HEK293T (cell line): Measurements from ENCODE around the gene PET117.

Experiments
- CTCF ChIA-PET: fragments of 350-600 bp; formaldehyde crosslinking; extraction: SDS; loops from one replicate; lab custom pipeline; 2021; ENCODE audit warnings: antibody characterized with exemption, inconsistent platforms; lab: Yijun Ruan, JAX
- POLR2A ChIA-PET: fragments of 350-600 bp; formaldehyde crosslinking; extraction: SDS; loops from one replicate; lab custom pipeline; 2020; ENCODE audit warnings: antibody characterized with exemption, inconsistent platforms; lab: Yijun Ruan, JAX
- DNase-seq: peaks from one replicate; pipeline ENCODE4 v3.0.0; 2012; ENCODE audit warnings: mixed read lengths; ENCODE audit errors: extremely low spot score
- ARNT ChIP-seq: fragments of 450-650 bp; IDR thresholded peaks from 2 replicates; pipeline ENCODE4 v1.6.1; 2017; ENCODE audit warnings: mild to moderate bottlenecking
- BHLHE40 ChIP-seq: fragments of 450-650 bp; IDR thresholded peaks from 2 replicates; pipeline ENCODE4 v1.6.1; 2016; ENCODE audit warnings: mild to moderate bottlenecking, moderate library complexity, borderline replicate concordance
- CTBP1 ChIP-seq: fragments of 450-650 bp; IDR thresholded peaks from 2 replicates; pipeline ENCODE4 v1.6.1; 2016; ENCODE audit warnings: borderline replicate concordance
- ELF4 ChIP-seq: fragments of 450-650 bp; IDR thresholded peaks from 2 replicates; pipeline ENCODE4 v1.6.1; 2017; ENCODE audit warnings: antibody characterized with exemption
- FOXA1 ChIP-seq: fragments of 450-650 bp; IDR thresholded peaks from 2 replicates; pipeline ENCODE4 v1.6.1; 2016; ENCODE audit warnings: mild to moderate bottlenecking
- FOXK2 ChIP-seq: fragments of 450-650 bp; IDR thresholded peaks from 2 replicates; pipeline ENCODE4 v1.6.1; 2016; ENCODE audit warnings: mild to moderate bottlenecking
- FOXM1 ChIP-seq: fragments of 450-650 bp; IDR thresholded peaks from 2 replicates; pipeline ENCODE4 v1.6.1; 2017; ENCODE audit warnings: mild to moderate bottlenecking, borderline replicate concordance
- HDGF ChIP-seq: fragments of 450-650 bp; IDR thresholded peaks from 2 replicates; pipeline ENCODE4 v1.6.1; 2017; ENCODE audit warnings: antibody characterized with exemption, borderline replicate concordance
- L3MBTL2 ChIP-seq: fragments of 450-650 bp; conservative IDR thresholded peaks from 2 replicates; pipeline ENCODE4 v1.6.1; 2016; ENCODE audit warnings: mild to moderate bottlenecking
- LEF1 ChIP-seq: fragments of 450-650 bp; IDR thresholded peaks from 2 replicates; pipeline ENCODE4 v1.6.1; 2017; ENCODE audit warnings: mild to moderate bottlenecking, borderline replicate concordance
- NFRKB ChIP-seq: fragments of 450-650 bp; IDR thresholded peaks from 2 replicates; pipeline ENCODE4 v1.6.1; 2016; ENCODE audit warnings: mild to moderate bottlenecking, moderate library complexity
- SP1 ChIP-seq: fragments of 450-650 bp; IDR thresholded peaks from 2 replicates; pipeline ENCODE4 v1.6.1; 2017
- SUZ12 ChIP-seq: fragments of 450-650 bp; IDR thresholded peaks from 2 replicates; pipeline ENCODE4 v1.6.1; 2016; ENCODE audit warnings: mild to moderate bottlenecking
- TARDBP ChIP-seq: fragments of 450-650 bp; IDR thresholded peaks from 2 replicates; pipeline ENCODE4 v1.6.1; 2016
- ZNF384 ChIP-seq: fragments of 450-650 bp; IDR thresholded peaks from 2 replicates; pipeline ENCODE4 v1.6.1; 2016
- TF ChIP-seq, protein P1 (sequence below): fragments of 450-650 bp; IDR thresholded peaks from 2 replicates; pipeline ENCODE4 v1.6.1; 2016

Gene PET117

DNA sequence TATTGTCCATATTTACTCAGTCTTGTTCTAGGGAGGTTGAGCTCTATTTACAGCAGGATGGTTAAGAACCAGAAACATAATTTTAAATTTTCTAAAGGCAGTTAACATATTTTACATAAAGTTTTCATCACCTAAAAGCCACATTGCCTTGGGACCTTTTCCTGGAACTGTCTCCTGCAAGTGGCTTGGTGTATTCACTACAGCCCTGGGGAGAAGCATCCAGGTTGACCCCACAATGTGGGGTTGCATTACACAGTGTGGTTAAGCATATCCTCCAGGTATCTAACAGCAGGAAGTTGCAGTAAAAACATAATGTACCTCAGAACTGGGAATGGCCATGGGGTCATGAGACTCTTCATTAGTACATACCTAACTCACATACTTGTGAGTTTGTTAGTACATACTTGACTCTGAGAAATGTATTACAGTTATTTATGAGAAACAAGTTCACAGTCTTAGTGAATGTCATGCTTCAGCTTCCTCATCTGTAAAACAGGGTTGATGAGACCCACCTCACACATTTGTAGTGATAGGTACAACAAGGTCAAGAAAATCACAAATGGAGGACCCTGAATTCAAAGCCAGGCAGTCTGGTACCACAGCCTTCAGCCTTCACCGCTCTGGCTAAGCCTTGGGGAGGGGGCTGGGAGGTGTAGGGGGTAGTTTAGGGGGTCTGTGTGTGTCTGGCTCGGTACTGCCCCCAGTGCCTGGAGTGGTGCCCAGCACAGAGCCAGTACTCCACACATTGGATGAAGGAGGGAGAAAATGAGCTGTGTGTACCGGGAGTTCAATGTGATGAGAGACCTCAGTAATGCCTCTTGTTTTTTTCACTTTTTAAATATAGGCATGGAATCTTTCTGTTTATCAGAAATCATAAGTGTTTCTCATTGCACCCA is 52.9 kb downstream of the PET117 start:
- DNase-seq = no peak
- no peak for TF ChIP-seq TARDBP
- TF ChIP-seq SUZ12 = no peak
- TF ChIP-seq FOXK2 = no peak
- TF ChIP-seq FOXA1 = no peak
- no peak for TF ChIP-seq BHLHE40
- no peak for TF ChIP-seq NFRKB
- no peak for TF ChIP-seq ZNF384
- TF ChIP-seq FOXM1 = no peak
- no peak for TF ChIP-seq HDGF
- no peak for TF ChIP-seq LEF1
- TF ChIP-seq CTBP1 = no peak
- no peak for TF ChIP-seq ARNT
- TF ChIP-seq L3MBTL2 = no peak
- no peak for TF ChIP-seq ELF4
- TF ChIP-seq, protein P1, sequence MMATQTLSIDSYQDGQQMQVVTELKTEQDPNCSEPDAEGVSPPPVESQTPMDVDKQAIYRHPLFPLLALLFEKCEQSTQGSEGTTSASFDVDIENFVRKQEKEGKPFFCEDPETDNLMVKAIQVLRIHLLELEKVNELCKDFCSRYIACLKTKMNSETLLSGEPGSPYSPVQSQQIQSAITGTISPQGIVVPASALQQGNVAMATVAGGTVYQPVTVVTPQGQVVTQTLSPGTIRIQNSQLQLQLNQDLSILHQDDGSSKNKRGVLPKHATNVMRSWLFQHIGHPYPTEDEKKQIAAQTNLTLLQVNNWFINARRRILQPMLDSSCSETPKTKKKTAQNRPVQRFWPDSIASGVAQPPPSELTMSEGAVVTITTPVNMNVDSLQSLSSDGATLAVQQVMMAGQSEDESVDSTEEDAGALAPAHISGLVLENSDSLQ = no peak
- TF ChIP-seq SP1 = no peak
- POLR2A ChIA-PET = no interaction called here
- CTCF ChIA-PET = no interaction called here

DNA sequence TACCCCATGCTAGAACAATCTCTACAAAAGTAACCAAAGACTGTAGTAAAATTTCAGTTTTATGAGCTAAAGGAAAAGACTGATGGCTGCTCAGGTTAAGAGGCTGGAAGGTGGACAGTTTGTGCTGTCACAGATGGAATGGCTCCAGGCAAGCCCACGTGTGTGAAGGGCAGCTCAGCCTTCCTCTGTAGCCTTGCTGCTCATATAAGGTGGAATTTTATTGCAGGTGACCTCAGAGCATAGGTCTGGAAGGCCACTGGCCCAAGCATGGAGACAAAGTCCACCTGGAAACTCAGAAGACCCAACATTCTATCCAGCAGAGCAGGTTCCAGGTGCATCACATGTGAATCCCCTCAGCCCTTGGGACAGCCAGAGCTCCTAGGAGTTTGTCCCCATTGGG is 53.6 kb downstream of the PET117 start:
- CTCF ChIA-PET = no interaction called here
- POLR2A ChIA-PET = no interaction called here
- DNase-seq = no peak
- TF ChIP-seq BHLHE40 (no peak), NFRKB (no peak), SUZ12 (no peak), TARDBP (no peak), ARNT (no peak), ZNF384 (no peak), FOXA1 (no peak)
